OCI-LY3 (cell line): ENCODE data around the gene KLHL20.

Source experiments
- CTCF ChIP-seq: fragments of 200-600, 300-600 bp; sonication (generic); IDR thresholded peaks from 2 replicates; pipeline ENCODE4 v1.5.1; 2014; ENCODE audit warnings: antibody characterized with exemption, low read length, low read depth
- EZH2phosphoT487 ChIP-seq: fragments of 200-600 bp; shearing (Covaris generic); IDR thresholded peaks from 2 replicates; pipeline ENCODE4 v1.6.1; 2018; ENCODE audit warnings: antibody characterized with exemption, mixed run types, low read depth

- TF ChIP-seq EZH2phosphoT487 (no peak), CTCF (no peak)
Observed at GRCh38 chr1:173744651-173745050, 29.9 kb downstream of the KLHL20 start.
